HAP-1 (cell line): ENCODE data around the gene DNPH1.
A peak's percentile ranks its signal among the peaks of the same experiment; 100 is the strongest.

Experiments used
- DNase-seq, 2 experiments: peaks; one replicate each; pipeline ENCODE4 v3.0.0-alpha.2; 2016 to 2020; ENCODE audit warnings: low spot score in 2 of 2
- H3K27me3 ChIP-seq: fragments of 250-450 bp; sonication (Bioruptor Pico); 2 replicates; pipeline ENCODE4 v1.5.1; 2020; ENCODE audit warnings: low read depth, mild to moderate bottlenecking, moderate library complexity
- H3K36me3 ChIP-seq: fragments of 250-450 bp; sonication (Bioruptor Pico); replicated peaks from 2 replicates; pipeline ENCODE4 v1.5.1; 2020; ENCODE audit warnings: mild to moderate bottlenecking
- H3K4me1 ChIP-seq: fragments of 250-450 bp; sonication (Bioruptor Pico); 2 replicates; pipeline ENCODE4 v1.5.1; 2020; ENCODE audit warnings: mild to moderate bottlenecking
- H3K4me3 ChIP-seq: fragments of 250-450 bp; sonication (Bioruptor Pico); 2 replicates; pipeline ENCODE4 v1.5.1; 2020; ENCODE audit warnings: mild to moderate bottlenecking, moderate library complexity
- H3K9me3 ChIP-seq: fragments of 250-450 bp; sonication (Bioruptor Pico); 2 replicates; pipeline ENCODE4 v1.5.1; 2020; ENCODE audit warnings: mild to moderate bottlenecking, moderate library complexity
- in situ Hi-C: fragments of 300-500 bp; cut with MboI; formaldehyde crosslinking; loops from 3 replicates; pipeline ENCODE4 v1.14.3; 2020; ENCODE audit warnings: low sequenced_read_pairs, inconsistent platforms, mixed read lengths

The DNPH1 gene

GRCh38 chr6:43184268-43184985 lies 44.9 kb downstream of the DNPH1 start:
- Histone ChIP-seq H3K4me1 (peaks cover 8% of the 10 kb centered on the region), H3K36me3 (peaks cover 2% of the 10 kb centered on the region), H3K27me3 (no peaks in the 10 kb centered on the region), H3K9me3 (no peaks in the 10 kb centered on the region), H3K4me3 (no peak overlapping the region)
- in situ Hi-C loops: no loop called here
- DNase-seq: no peak

GRCh38 chr6:43183441-43183840 lies 45.8 kb downstream of the DNPH1 start:
- Histone ChIP-seq H3K27me3 (no peaks in the 10 kb centered on the region), H3K36me3 (peaks cover 12% of the 10 kb centered on the region), H3K4me1 (peaks cover 8% of the 10 kb centered on the region), H3K9me3 (no peaks in the 10 kb centered on the region), H3K4me3 (no peak overlapping the region)
- in situ Hi-C loops: no loop called here
- DNase-seq: no peak

- Histone ChIP-seq H3K4me1 (peaks cover 8% of the 10 kb centered on the region), H3K36me3 (peaks cover 15% of the 10 kb centered on the region), H3K9me3 (no peaks in the 10 kb centered on the region), H3K27me3 (no peaks in the 10 kb centered on the region), H3K4me3 (peak within 1 kb of the TSS; percentile 60)
- in situ Hi-C loops: no loop called here
- DNase-seq: peak; percentile 36 to 83
Observed at GRCh38 chr6:43181942-43182860, 47.1 kb downstream of the DNPH1 start, which contains the start of gene CUL9. Gene CUL9 (plus strand): TSS chr6:43182196. CDS start chr6:43184311, 2,115 bp downstream.

GRCh38 chr6:43181621-43181941 lies 47.7 kb downstream of the DNPH1 start:
- peaks cover 8% of the 10 kb centered on the region for H3K4me1 ChIP-seq
- H3K27me3 ChIP-seq: no peaks in the 10 kb centered on the region
- in situ Hi-C loops: no loop called here
- peak in 1 of 2 experiments; percentile 20 for DNase-seq
- peaks cover 21% of the 10 kb centered on the region for H3K36me3 ChIP-seq
- H3K9me3 ChIP-seq: no peaks in the 10 kb centered on the region
- H3K4me3 ChIP-seq: peak overlapping the region; percentile 60

GRCh38 chr6:43180985-43181384 lies 48.3 kb downstream of the DNPH1 start:
- no peak for DNase-seq
- H3K36me3 ChIP-seq: peaks cover 26% of the 10 kb centered on the region
- H3K4me3 ChIP-seq: no peak overlapping the region
- no peaks in the 10 kb centered on the region for H3K27me3 ChIP-seq
- H3K4me1 ChIP-seq: peaks cover 8% of the 10 kb centered on the region
- in situ Hi-C loops: no loop called here
- no peaks in the 10 kb centered on the region for H3K9me3 ChIP-seq

GRCh38 chr6:43180058-43180457 lies 49.2 kb downstream of the DNPH1 start:
- no peaks in the 10 kb centered on the region for H3K9me3 ChIP-seq
- in situ Hi-C loops: no loop called here
- H3K4me3 ChIP-seq: no peak overlapping the region
- H3K27me3 ChIP-seq: no peaks in the 10 kb centered on the region
- DNase-seq: no peak
- peaks cover 9% of the 10 kb centered on the region for H3K4me1 ChIP-seq
- H3K36me3 ChIP-seq: peaks cover 36% of the 10 kb centered on the region

- peaks cover 41% of the 10 kb centered on the region for H3K36me3 ChIP-seq
- H3K27me3 ChIP-seq: no peaks in the 10 kb centered on the region
- no peak for DNase-seq
- no peaks in the 10 kb centered on the region for H3K9me3 ChIP-seq
- H3K4me3 ChIP-seq: no peak overlapping the region
- in situ Hi-C loops: no loop called here
- H3K4me1 ChIP-seq: peaks cover 14% of the 10 kb centered on the region
Observed at GRCh38 chr6:43178951-43179830, 50.1 kb downstream of the DNPH1 start.

- H3K4me1 ChIP-seq: peaks cover 23% of the 10 kb centered on the region
- DNase-seq: no peak
- H3K9me3 ChIP-seq: no peaks in the 10 kb centered on the region
- no peak overlapping the region for H3K4me3 ChIP-seq
- no peaks in the 10 kb centered on the region for H3K27me3 ChIP-seq
- peaks cover 41% of the 10 kb centered on the region for H3K36me3 ChIP-seq
- in situ Hi-C loops: no loop called here
Observed at GRCh38 chr6:43178150-43178549, 51.1 kb downstream of the DNPH1 start.

GRCh38 chr6:43176423-43176786 lies 52.9 kb downstream of the DNPH1 start:
- Histone ChIP-seq H3K36me3 (peaks cover 41% of the 10 kb centered on the region), H3K27me3 (no peaks in the 10 kb centered on the region), H3K4me3 (no peak overlapping the region), H3K9me3 (no peaks in the 10 kb centered on the region), H3K4me1 (peaks cover 17% of the 10 kb centered on the region)
- no peak for DNase-seq
- in situ Hi-C loops: no loop called here

- H3K27me3 ChIP-seq: no peaks in the 10 kb centered on the region
- in situ Hi-C loops: no loop called here
- no peaks in the 10 kb centered on the region for H3K9me3 ChIP-seq
- H3K4me1 ChIP-seq: peaks cover 14% of the 10 kb centered on the region
- no peak overlapping the region for H3K4me3 ChIP-seq
- peaks cover 41% of the 10 kb centered on the region for H3K36me3 ChIP-seq
- no peak for DNase-seq
Observed at GRCh38 chr6:43175676-43176422, 53.4 kb downstream of the DNPH1 start.
